GM23338 (cell line): Measurements from ENCODE around the gene DHX30.

Source experiments
- CTCF ChIP-seq, 2 experiments: fragments of 200-600 bp in 1 of 2; sonication (generic) in 1 of 2; conservative IDR thresholded peaks; 2 replicates each; pipeline versions ENCODE4 v1.5.1 to v1.6.1; 2016 to 2017; ENCODE audit warnings: antibody characterized with exemption in 2 of 2, low read depth in 2 of 2, mild to moderate bottlenecking in 2 of 2, moderate library complexity in 1 of 2
- EZH2 ChIP-seq: fragments of 200-600 bp; sonication (generic); IDR thresholded peaks from one replicate; pipeline ENCODE4 v1.8.0; 2017; ENCODE audit warnings: antibody characterized with exemption, mild to moderate bottlenecking, low read depth; ENCODE audit not compliant: unreplicated experiment
- POLR2AphosphoS5 ChIP-seq: IDR thresholded peaks from 2 replicates; pipeline ENCODE4 v1.6.1; 2016; ENCODE audit warnings: antibody characterized with exemption, low read depth

GRCh38 chr3:47791193-47791855, 11.6 kb upstream of the DHX30 start:
- TF ChIP-seq CTCF (conservative IDR thresholded peaks at IDR 0.05; ENCODE audit: low read depth in 2 of 2) = no peak
- TF ChIP-seq POLR2AphosphoS5 = no peak
- no peak for TF ChIP-seq EZH2
